Measurements from ENCODE around the gene TMEM239. TPM values are rescaled to one million over a fixed set of nuclear protein-coding genes. Genes with fewer than 3 reads are reported as not detected.

Gene TMEM239
- total and polyA plus RNA-seq, 2 of the 8 experiments (the other 6 are each of a cell fraction or from before 2014, with no cell fraction given), result not detected

- Histone ChIP-seq H3K79me1 (ENCODE audit: low read depth, low read length) (no peaks in the 10 kb centered on the region), H3K9ac (replicated peaks in 1 of 4; ENCODE audit: extremely low read depth in 1 of 4, low read depth in 3 of 4, low read length in 3 of 4) (no peak overlapping the region), H3K18ac (ENCODE audit: extremely low read depth, low read length) (no peak overlapping the region), H2BK12ac (ENCODE audit: low read depth, low read length) (no peak overlapping the region), H2BK20ac (ENCODE audit: low read length) (no peak overlapping the region), H3K79me2 (ENCODE audit: control insufficient read depth in 1 of 2, insufficient read depth in 2 of 2, low read length in 2 of 2) (no peaks in the 10 kb centered on the region), H3K14ac (ENCODE audit: insufficient read length) (no peak overlapping the region), H3K27ac (ENCODE audit: low read depth, low read length) (no peak overlapping the region), H2AFZ (ENCODE audit: low read length) (no peak overlapping the region), H4K20me1 (replicated peaks in 1 of 2; ENCODE audit: control insufficient read depth in 1 of 2, insufficient read depth in 2 of 2, low read length in 2 of 2) (peaks cover 0 to 5% of the 10 kb centered on the region in 2 experiments), H3K36me3 (ENCODE audit: control insufficient read depth in 2 of 4, insufficient read depth in 4 of 4, low read length in 3 of 4) (peaks cover 0 to 5% (median 0%) of the 10 kb centered on the region in 4 experiments; a peak in 1 of 8 replicates), H4K8ac (ENCODE audit: extremely low read depth, insufficient read depth, low read length) (no peak overlapping the region), H4K91ac (replicated peaks; ENCODE audit: insufficient read length, low read length) (no peak overlapping the region), H2AK5ac (ENCODE audit: low read depth, low read length) (no peak overlapping the region), H2BK15ac (ENCODE audit: low read length) (no peak overlapping the region), H3K4me1 (replicated peaks in 1 of 4; ENCODE audit: control insufficient read depth in 3 of 4, insufficient read depth in 4 of 4, low read length in 3 of 4) (no peaks in the 10 kb centered on the region; a peak in 1 of 7 replicates), H3K4ac (replicated peaks; ENCODE audit: insufficient read length, low read depth, low read length) (no peak overlapping the region), H3K4me2 (ENCODE audit: insufficient read depth in 1 of 2, low read depth in 2 of 2, low read length in 2 of 2) (no peak overlapping the region), H3K23me2 (ENCODE audit: low read depth, low read length) (peaks cover 9% of the 10 kb centered on the region; the same call in 1 of the 2 replicates), H3K27me3 (replicated peaks in 1 of 4; ENCODE audit: control insufficient read depth in 3 of 4, extremely low read depth in 1 of 4, insufficient read depth in 3 of 4, low read length in 3 of 4) (peaks cover 5 to 20% (median 18%) of the 10 kb centered on the region in 4 experiments), H3K4me3 (ENCODE audit: extremely low read depth in 1 of 4, insufficient read depth in 2 of 4, low read depth in 3 of 4, low read length in 4 of 4) (no peak overlapping the region), H3K56ac (replicated peaks; ENCODE audit: insufficient read length, low read depth, low read length) (no peak overlapping the region), H4K5ac (ENCODE audit: insufficient read length, low read depth, low read length) (no peak overlapping the region), H3K9me3 (ENCODE audit: insufficient read depth in 2 of 2, low read depth in 1 of 2, low read length in 1 of 2) (peaks cover 0 to 6% of the 10 kb centered on the region in 2 experiments; a peak in 1 of 4 replicates), H2BK120ac (replicated peaks; ENCODE audit: low read depth, low read length) (no peak overlapping the region), H2BK5ac (ENCODE audit: low read depth, low read length) (no peak overlapping the region), H3K23ac (ENCODE audit: insufficient read length) (no peak overlapping the region)
- DNase-seq (ENCODE audit: low read depth in 1 of 2, low spot score in 2 of 2) (no peak), FAIRE-seq (no peak)
- ChIA-PET POLR2A (ENCODE audit: partially characterized antibody) (no interaction called here), CTCF (ENCODE audit: partially characterized antibody) (interaction anchor here (1.6 to 4.1 kb wide), 3 partner anchors 13 to 150 kb away, joined by 5 to 20 read pairs (median 5); no protein-coding TSS in a partner anchor)
- WGBS, 2 experiments (ENCODE audit: extremely low coverage in 1 of 2, insufficient coverage in 1 of 2, insufficient read length in 1 of 2, insufficient replicate concordance in 2 of 2, low coverage in 1 of 2, low lambda C conversion rate in 2 of 2, missing lambda C conversion rate in 1 of 2), result 92% methylated on average over 19 of the region's 19 CpGs; no CpG with 5 or more reads in 1 of the 2 experiments
- TF ChIP-seq POLR2A (IDR thresholded peaks at IDR 0.05; ENCODE audit: control extremely low read depth in 1 of 2, low read depth in 2 of 2, low read length in 2 of 2) (no peak), TEAD4 (IDR thresholded peaks at IDR 0.05; ENCODE audit: low read depth, low read length) (no peak), SIX5 (IDR thresholded peaks at IDR 0.05; ENCODE audit: low read depth, low read length) (no peak), BCL11A (IDR thresholded peaks at IDR 0.05; ENCODE audit: low read depth in 2 of 2, low read length in 2 of 2) (no peak), KDM1A (IDR thresholded peaks at IDR 0.05; ENCODE audit: borderline replicate concordance, low read length) (no peak), POLR2AphosphoS5 (IDR thresholded peaks at IDR 0.05; ENCODE audit: low read depth, low read length) (no peak), ZNF274 (IDR thresholded peaks at IDR 0.05; ENCODE audit: borderline replicate concordance, extremely low read depth, low read length) (no peak), RBBP5 (IDR thresholded peaks at IDR 0.05; ENCODE audit: borderline replicate concordance, low read depth, low read length) (no peak), SUZ12 (IDR thresholded peaks at IDR 0.05; ENCODE audit: low read length) (no peak), EZH2 (IDR thresholded peaks at IDR 0.05; ENCODE audit: low read depth, low read length, severe bottlenecking) (no peak), SP2 (IDR thresholded peaks at IDR 0.05; ENCODE audit: low read length) (no peak), CREB1 (IDR thresholded peaks at IDR 0.05) (no peak), USF2 (IDR thresholded peaks at IDR 0.05; ENCODE audit: low read length) (no peak)
These were observed 22.1 kb downstream of the TMEM239 start for GRCh38 chr20:2838170-2838797.

All from H1 (cell line).